Prostate gland (tissue), 2 donors: ENCODE data around the gene KCNK16.

Source experiments
- CTCF ChIP-seq, 4 experiments: fragments of 200-600 bp in 2 of 4; fragments of 450-650 bp in 2 of 4; sonication (generic) in 2 of 4; IDR thresholded peaks; 1 replicate in 3 of 4; 2 replicates in 1 of 4; pipeline ENCODE4 v1.5.1; 2016 to 2019; ENCODE audit warnings: antibody characterized with exemption in 4 of 4, mild to moderate bottlenecking in 2 of 4, moderate library complexity in 2 of 4
- POLR2AphosphoS5 ChIP-seq: sonication (generic); formaldehyde crosslinking; IDR thresholded peaks from one replicate; pipeline ENCODE4 v1.6.1; 2017; ENCODE audit warnings: antibody characterized with exemption

- no peak for TF ChIP-seq CTCF (IDR thresholded peaks at IDR 0.05)
- TF ChIP-seq POLR2AphosphoS5: no peak
These were observed 52.5 kb downstream of the KCNK16 start for GRCh38 chr6:39269961-39270360.
